A204.1 (cell line): ENCODE measurements around the gene PPP2R1A.

Experiments used
- FAIRE-seq: peaks from 2 replicates; lab custom pipeline; 2012; peaks lifted over from hg19 to GRCh38; lab: Jason Lieb, UNC

Gene PPP2R1A

GRCh38 chr19:52189735-52190486 lies at the start of gene PPP2R1A:
PPP2R1A (plus strand) TSS chr19:52190052; CDS start chr19:52190097, 45 bp downstream.
- FAIRE-seq = peak; percentile 100

- no peak for FAIRE-seq
Measured at GRCh38 chr19:52141203-52141602, 48.6 kb upstream of the PPP2R1A start.

GRCh38 chr19:52142001-52142595 lies 47.8 kb upstream of the PPP2R1A start:
- FAIRE-seq = no peak

- FAIRE-seq = peak; percentile 19
Measured at GRCh38 chr19:52148256-52148655, 41.6 kb upstream of the PPP2R1A start.

- FAIRE-seq = no peak
Measured at GRCh38 chr19:52155596-52156359, 34.1 kb upstream of the PPP2R1A start.

- FAIRE-seq = no peak
Measured at GRCh38 chr19:52170304-52170703, 19.5 kb upstream of the PPP2R1A start.

GRCh38 chr19:52170863-52171320 lies 19.0 kb upstream of the PPP2R1A start:
- FAIRE-seq = no peak

- FAIRE-seq = no peak
Measured at GRCh38 chr19:52171321-52172169, 18.3 kb upstream of the PPP2R1A start, which contains the start of gene ZNF836. ZNF836 (minus strand) TSS chr19:52171621; CDS start chr19:52168072, 3,549 bp downstream.

- no peak for FAIRE-seq
Measured at GRCh38 chr19:52172347-52172746, 17.5 kb upstream of the PPP2R1A start.

GRCh38 chr19:52176574-52176973 lies 13.3 kb upstream of the PPP2R1A start:
- FAIRE-seq = no peak

- FAIRE-seq = no peak
Measured at GRCh38 chr19:52187407-52187806, 2.4 kb upstream of the PPP2R1A start.

- no peak for FAIRE-seq
Measured at GRCh38 chr19:52188822-52189734, 774 bp upstream of the PPP2R1A start.

- FAIRE-seq = no peak
Measured at GRCh38 chr19:52190487-52191293, 838 bp downstream of the PPP2R1A start.

GRCh38 chr19:52191389-52191788 lies 1.5 kb downstream of the PPP2R1A start:
- FAIRE-seq = no peak

- no peak for FAIRE-seq
Measured at GRCh38 chr19:52191951-52192350, 2.1 kb downstream of the PPP2R1A start.

- FAIRE-seq = no peak
Measured at GRCh38 chr19:52196256-52196967, 6.6 kb downstream of the PPP2R1A start.

GRCh38 chr19:52197964-52198363 lies 8.1 kb downstream of the PPP2R1A start:
- no peak for FAIRE-seq

- no peak for FAIRE-seq
Measured at GRCh38 chr19:52198678-52199077, 8.8 kb downstream of the PPP2R1A start.

- no peak for FAIRE-seq
Measured at GRCh38 chr19:52200044-52200443, 10.2 kb downstream of the PPP2R1A start.
